Measurements from ENCODE around the gene RPL4. TPM values are rescaled to one million over a fixed set of nuclear protein-coding genes. Genes with fewer than 3 reads are reported as not detected.
A peak's percentile ranks its signal among the peaks of the same experiment; 100 is the strongest.
"Not testable (repeated sequence)": the region's sequence is repeated elsewhere in the genome, so short reads cannot be mapped to it uniquely, and the experiment has no call there.

The RPL4 gene
- total RNA-seq, 8 experiments from 2014 or later: 2,214 to 4,603 (median 3,581) TPM

GRCh38 chr15:66503041-66503648 is 1.5 kb downstream of the RPL4 start:
- H3K4me3 ChIP-seq: peak overlapping the region; percentile 94 to 99 (median 98)
- in situ Hi-C loops (cut with MboI; ENCODE audit: low pct_unique_long_range_greater_than_20kb in 2 of 9, low sequenced_read_pairs in 9 of 9, unreplicated experiment in 9 of 9); ATAC-seq (replicated peaks in 6 of 8): not testable (repeated sequence)

GRCh38 chr15:66502491-66502890 is 2.2 kb downstream of the RPL4 start:
- in situ Hi-C loops (cut with MboI; ENCODE audit: low pct_unique_long_range_greater_than_20kb in 2 of 9, low sequenced_read_pairs in 9 of 9, unreplicated experiment in 9 of 9): no loop called here
- Histone ChIP-seq H3K4me1 (replicated peaks in 1 of 2) (peaks cover 15 to 22% of the 10 kb centered on the region in 2 donors), H3K4me3 (peak overlapping the region in 1 of 5 donors; percentile 94), H3K27ac (no peak overlapping the region)
- ATAC-seq (replicated peaks in 6 of 8): no peak
- 7 to 98% (median 82%) methylated on average over 2 to 10 of the region's 10 CpGs for WGBS, 10 experiments

More at GRCh38 chr15:66503041-66503648, 1.5 kb downstream of the RPL4 start:
- H3K27ac ChIP-seq: peak overlapping the region in 1 of 2 donors; percentile 97
- WGBS, 10 experiments: 2 to 72% (median 27%) methylated on average over 1 to 11 of the region's 13 CpGs; no CpG with 5 or more reads in 1 of the 10 experiments
- H3K4me1 ChIP-seq (replicated peaks in 1 of 2): peaks cover 15 to 22% of the 10 kb centered on the region in 2 donors

GRCh38 chr15:66500346-66500745 is 4.3 kb downstream of the RPL4 start:
- H3K4me3 ChIP-seq; H3K27ac ChIP-seq; ATAC-seq (replicated peaks in 6 of 8); in situ Hi-C loops (cut with MboI; ENCODE audit: low pct_unique_long_range_greater_than_20kb in 2 of 9, low sequenced_read_pairs in 9 of 9, unreplicated experiment in 9 of 9): not testable (repeated sequence)
- peaks cover 19 to 22% of the 10 kb centered on the region in 2 donors for H3K4me1 ChIP-seq (replicated peaks in 1 of 2)
- WGBS, 10 experiments: 63 to 100% (median 95%) methylated on average over 1 to 6 of the region's 7 CpGs; no CpG with 5 or more reads in 1 of the 10 experiments

GRCh38 chr15:66498501-66499386 is 5.9 kb downstream of the RPL4 start:
- 25 to 95% (median 80%) methylated on average over 1 to 3 of the region's 3 CpGs; no CpG with 5 or more reads in 1 of the 10 experiments for WGBS, 10 experiments
- in situ Hi-C loops (cut with MboI; ENCODE audit: low pct_unique_long_range_greater_than_20kb in 2 of 9, low sequenced_read_pairs in 9 of 9, unreplicated experiment in 9 of 9): loop anchor here in 1 of 9 experiments (25.0 kb wide), 1 partner anchor 111 kb away; the partner anchor contains the start of gene MAP2K1
- peaks cover 17 to 22% of the 10 kb centered on the region in 2 donors for H3K4me1 ChIP-seq (replicated peaks in 1 of 2)
- H3K4me3 ChIP-seq: no peak overlapping the region
- no peak overlapping the region for H3K27ac ChIP-seq
- ATAC-seq (replicated peaks in 6 of 8): no peak

- ATAC-seq (replicated peaks in 6 of 8): peak; percentile 74 to 94 (median 92)
- Histone ChIP-seq H3K4me3 (peak within 1 kb of the TSS; percentile 53 to 91 (median 71)), H3K27ac (peak within 1 kb of the TSS; percentile 53 to 88), H3K4me1 (replicated peaks in 1 of 2) (peaks cover 8 to 13% of the 10 kb centered on the region in 2 donors)
- in situ Hi-C loops (cut with MboI; ENCODE audit: low pct_unique_long_range_greater_than_20kb in 2 of 9, low sequenced_read_pairs in 9 of 9, unreplicated experiment in 9 of 9): loop anchor here in 1 of 9 experiments (25.0 kb wide), 1 partner anchor 110 kb away; the partner anchor contains the start of gene MAP2K1
- 0 to 60% (median 18%) methylated on average over 1 to 26 of the region's 43 CpGs for WGBS, 10 experiments
Observed at GRCh38 chr15:66497502-66498455, 6.9 kb downstream of the RPL4 start, which contains the start of gene SNAPC5. SNAPC5 (minus strand) TSS chr15:66497762; CDS start chr15:66497731, 31 bp downstream.

GRCh38 chr15:66496951-66497501 is 7.6 kb downstream of the RPL4 start:
- peak overlapping the region; percentile 53 to 91 (median 71) for H3K4me3 ChIP-seq
- peak; percentile 15 to 36 (median 24) for ATAC-seq (replicated peaks in 6 of 8)
- WGBS, 10 experiments: 6 to 80% (median 43%) methylated on average over 1 to 8 of the region's 17 CpGs; no CpG with 5 or more reads in 4 of the 10 experiments
- in situ Hi-C loops (cut with MboI; ENCODE audit: low pct_unique_long_range_greater_than_20kb in 2 of 9, low sequenced_read_pairs in 9 of 9, unreplicated experiment in 9 of 9): loop anchor here in 1 of 9 experiments (25.0 kb wide), 1 partner anchor 110 kb away; the partner anchor contains the start of gene MAP2K1
- peaks cover 6 to 8% of the 10 kb centered on the region in 2 donors for H3K4me1 ChIP-seq (replicated peaks in 1 of 2)
- peak overlapping the region; percentile 53 to 88 for H3K27ac ChIP-seq

- H3K27ac ChIP-seq: no peak overlapping the region
- 63 to 100% (median 96%) methylated on average over 1 to 2 of the region's 2 CpGs; no CpG with 5 or more reads in 1 of the 10 experiments for WGBS, 10 experiments
- in situ Hi-C loops (cut with MboI; ENCODE audit: low pct_unique_long_range_greater_than_20kb in 2 of 9, low sequenced_read_pairs in 9 of 9, unreplicated experiment in 9 of 9): loop anchor here in 1 of 9 experiments (25.0 kb wide), 1 partner anchor 107 kb away; the partner anchor contains the start of gene MAP2K1
Observed at GRCh38 chr15:66494262-66494661, 10.4 kb downstream of the RPL4 start.

GRCh38 chr15:66491846-66492245 is 12.8 kb downstream of the RPL4 start:
- no peak for ATAC-seq (replicated peaks in 6 of 8)
- WGBS, 10 experiments: 93 to 100% (median 100%) methylated on average over 1 to 3 of the region's 3 CpGs; no CpG with 5 or more reads in 1 of the 10 experiments
- Histone ChIP-seq H3K4me3 (no peak overlapping the region), H3K4me1 (replicated peaks in 1 of 2) (peaks cover 5 to 7% of the 10 kb centered on the region in 2 donors), H3K27ac (no peak overlapping the region)
- in situ Hi-C loops (cut with MboI; ENCODE audit: low pct_unique_long_range_greater_than_20kb in 2 of 9, low sequenced_read_pairs in 9 of 9, unreplicated experiment in 9 of 9): loop anchor here in 1 of 9 experiments (25.0 kb wide), 1 partner anchor 105 kb away; the partner anchor contains the start of gene MAP2K1

More at GRCh38 chr15:66494262-66494661, 10.4 kb downstream of the RPL4 start:
- no peak overlapping the region for H3K4me3 ChIP-seq
- no peak for ATAC-seq (replicated peaks in 6 of 8)
- H3K4me1 ChIP-seq (replicated peaks in 1 of 2): peaks cover 6 to 7% of the 10 kb centered on the region in 2 donors

- WGBS, 10 experiments: 88 to 100% (median 97%) methylated on average over 1 to 6 of the region's 6 CpGs; no CpG with 5 or more reads in 4 of the 10 experiments
- no peak for ATAC-seq (replicated peaks in 6 of 8)
- in situ Hi-C loops (cut with MboI; ENCODE audit: low pct_unique_long_range_greater_than_20kb in 2 of 9, low sequenced_read_pairs in 9 of 9, unreplicated experiment in 9 of 9): loop anchor here in 1 of 9 experiments (25.0 kb wide), 1 partner anchor 102 kb away; the partner anchor contains the start of gene MAP2K1
- H3K27ac ChIP-seq: no peak overlapping the region
- H3K4me1 ChIP-seq (replicated peaks in 1 of 2): no peaks in the 10 kb centered on the region
- H3K4me3 ChIP-seq: no peak overlapping the region
Observed at GRCh38 chr15:66489179-66489791, 15.4 kb downstream of the RPL4 start.

- 81 to 100% (median 100%) methylated on average over 1 to 4 of the region's 5 CpGs; no CpG with 5 or more reads in 3 of the 10 experiments for WGBS, 10 experiments
- no peak for ATAC-seq (replicated peaks in 6 of 8)
- in situ Hi-C loops (cut with MboI; ENCODE audit: low pct_unique_long_range_greater_than_20kb in 2 of 9, low sequenced_read_pairs in 9 of 9, unreplicated experiment in 9 of 9): loop anchor here in 1 of 9 experiments (25.0 kb wide), 1 partner anchor 101 kb away; the partner anchor contains the start of gene MAP2K1
Observed at GRCh38 chr15:66488525-66488924, 16.1 kb downstream of the RPL4 start.

GRCh38 chr15:66486887-66487286 is 17.8 kb downstream of the RPL4 start:
- 96 to 100% (median 100%) methylated on average over 1 to 3 of the region's 3 CpGs; no CpG with 5 or more reads in 5 of the 10 experiments for WGBS, 10 experiments
- ATAC-seq (replicated peaks in 6 of 8): no peak
- H3K27ac ChIP-seq: no peak overlapping the region

More at GRCh38 chr15:66488525-66488924, 16.1 kb downstream of the RPL4 start:
- Histone ChIP-seq H3K27ac (no peak overlapping the region), H3K4me1 (replicated peaks in 1 of 2) (no peaks in the 10 kb centered on the region), H3K4me3 (no peak overlapping the region)

More at GRCh38 chr15:66486887-66487286, 17.8 kb downstream of the RPL4 start:
- in situ Hi-C loops (cut with MboI; ENCODE audit: low pct_unique_long_range_greater_than_20kb in 2 of 9, low sequenced_read_pairs in 9 of 9, unreplicated experiment in 9 of 9): loop anchor here in 1 of 9 experiments (25.0 kb wide), 1 partner anchor 100 kb away; the partner anchor contains the start of gene MAP2K1
- Histone ChIP-seq H3K4me3 (no peak overlapping the region), H3K4me1 (replicated peaks in 1 of 2) (no peaks in the 10 kb centered on the region)

Measured in motor neuron (in vitro differentiated cells).